ENCODE data around the gene DICER1. TPM values are rescaled to one million over a fixed set of nuclear protein-coding genes. Genes with fewer than 3 reads are reported as not detected.

The DICER1 gene
- total RNA-seq, 1 donor from 2014 or later, result 100 TPM

DNA sequence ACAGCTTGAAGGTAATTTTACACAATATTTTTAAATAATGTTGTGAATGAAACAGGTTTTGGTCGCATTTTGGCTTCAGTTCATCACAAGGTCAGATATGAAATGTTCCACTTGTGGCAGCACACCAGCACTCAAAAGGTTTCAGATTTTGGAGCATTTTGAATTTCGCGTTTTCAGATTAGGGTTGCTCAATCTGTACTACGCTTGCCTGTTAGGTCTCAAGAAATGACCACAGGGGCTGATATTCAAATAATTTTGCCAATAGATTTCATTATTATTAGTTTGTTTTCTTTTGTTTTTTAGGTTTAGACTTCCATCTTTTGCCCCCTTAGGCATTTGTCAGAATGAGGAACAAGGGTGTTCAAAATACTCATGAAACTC, 29.8 kb downstream of the DICER1 start:
- TF ChIP-seq, protein P1, sequence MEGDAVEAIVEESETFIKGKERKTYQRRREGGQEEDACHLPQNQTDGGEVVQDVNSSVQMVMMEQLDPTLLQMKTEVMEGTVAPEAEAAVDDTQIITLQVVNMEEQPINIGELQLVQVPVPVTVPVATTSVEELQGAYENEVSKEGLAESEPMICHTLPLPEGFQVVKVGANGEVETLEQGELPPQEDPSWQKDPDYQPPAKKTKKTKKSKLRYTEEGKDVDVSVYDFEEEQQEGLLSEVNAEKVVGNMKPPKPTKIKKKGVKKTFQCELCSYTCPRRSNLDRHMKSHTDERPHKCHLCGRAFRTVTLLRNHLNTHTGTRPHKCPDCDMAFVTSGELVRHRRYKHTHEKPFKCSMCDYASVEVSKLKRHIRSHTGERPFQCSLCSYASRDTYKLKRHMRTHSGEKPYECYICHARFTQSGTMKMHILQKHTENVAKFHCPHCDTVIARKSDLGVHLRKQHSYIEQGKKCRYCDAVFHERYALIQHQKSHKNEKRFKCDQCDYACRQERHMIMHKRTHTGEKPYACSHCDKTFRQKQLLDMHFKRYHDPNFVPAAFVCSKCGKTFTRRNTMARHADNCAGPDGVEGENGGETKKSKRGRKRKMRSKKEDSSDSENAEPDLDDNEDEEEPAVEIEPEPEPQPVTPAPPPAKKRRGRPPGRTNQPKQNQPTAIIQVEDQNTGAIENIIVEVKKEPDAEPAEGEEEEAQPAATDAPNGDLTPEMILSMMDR (conservative IDR thresholded peaks at IDR 0.05), result no peak
- Mint-ChIP-seq H3K4me3 (no peak overlapping the region), H3K27me3 (no peaks in the 10 kb centered on the region), H3K27ac (no peak overlapping the region), H3K4me1 (ENCODE audit: unreplicated experiment) (peaks cover 20% of the 10 kb centered on the region), H3K9me3 (no peaks in the 10 kb centered on the region), H3K36me3 (peaks cover 41% of the 10 kb centered on the region)
- no peak for DNase-seq (ENCODE audit: extremely low spot score, unreplicated experiment)

- peaks cover 23% of the 10 kb centered on the region for H3K4me1 Mint-ChIP-seq (ENCODE audit: unreplicated experiment)
- TF ChIP-seq, protein P1 (conservative IDR thresholded peaks at IDR 0.05), result no peak
- H3K36me3 Mint-ChIP-seq, result peaks cover 37% of the 10 kb centered on the region
- no peak overlapping the region for H3K27ac Mint-ChIP-seq
- no peaks in the 10 kb centered on the region for H3K27me3 Mint-ChIP-seq
- no peaks in the 10 kb centered on the region for H3K9me3 Mint-ChIP-seq
- no peak for DNase-seq (ENCODE audit: extremely low spot score, unreplicated experiment)
- no peak overlapping the region for H3K4me3 Mint-ChIP-seq
Measured at GRCh38 chr14:95126906-95127530, 30.3 kb downstream of the DICER1 start.

DNA sequence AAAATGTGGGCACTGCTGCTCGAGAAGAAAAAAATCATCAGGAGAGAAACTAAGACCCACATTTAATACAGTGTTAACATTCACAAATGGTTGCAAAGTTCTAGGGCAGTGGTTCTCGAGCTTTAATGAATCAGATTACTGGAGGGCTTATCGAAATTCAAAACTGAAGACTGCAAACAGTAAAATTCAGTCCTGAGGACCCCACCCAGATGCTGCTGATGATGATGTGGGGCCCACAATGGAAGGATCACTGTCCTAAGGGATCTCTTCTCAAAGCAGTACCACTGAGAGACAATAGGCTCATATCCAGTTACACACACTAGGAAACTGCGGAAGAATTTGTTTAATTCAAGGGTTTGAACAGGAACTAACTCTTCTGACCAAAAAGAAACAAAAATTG, 31.4 kb downstream of the DICER1 start:
- TF ChIP-seq, protein P1 (conservative IDR thresholded peaks at IDR 0.05), result no peak
- Mint-ChIP-seq H3K9me3 (no peaks in the 10 kb centered on the region), H3K4me3 (no peak overlapping the region), H3K27me3 (no peaks in the 10 kb centered on the region), H3K36me3 (peaks cover 38% of the 10 kb centered on the region), H3K27ac (no peak overlapping the region), H3K4me1 (ENCODE audit: unreplicated experiment) (peaks cover 26% of the 10 kb centered on the region)
- no peak for DNase-seq (ENCODE audit: extremely low spot score, unreplicated experiment)

DNA sequence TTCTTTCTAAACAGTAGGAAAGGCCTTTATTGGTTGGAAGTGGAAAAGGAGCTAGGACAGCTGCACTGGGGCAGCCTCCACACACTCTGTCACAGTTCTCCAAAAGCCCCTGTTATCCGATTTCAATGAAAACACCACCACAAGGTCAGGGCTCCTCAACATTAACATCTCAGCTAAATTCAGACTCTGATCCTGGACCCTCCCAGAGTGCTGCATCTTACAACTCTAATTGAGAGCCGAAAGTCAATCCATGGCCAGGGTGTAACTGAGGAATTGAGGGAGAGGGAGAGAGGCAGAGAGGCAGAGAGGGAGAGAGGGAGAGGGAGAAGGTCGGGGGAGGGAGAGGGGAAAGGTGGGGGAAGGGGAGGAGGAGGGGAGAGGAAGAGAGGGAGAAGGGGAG, 32.1 kb downstream of the DICER1 start:
- no peak overlapping the region for H3K27ac Mint-ChIP-seq
- TF ChIP-seq, protein P1 (conservative IDR thresholded peaks at IDR 0.05), result no peak
- peaks cover 41% of the 10 kb centered on the region for H3K36me3 Mint-ChIP-seq
- peaks cover 26% of the 10 kb centered on the region for H3K4me1 Mint-ChIP-seq (ENCODE audit: unreplicated experiment)
- H3K4me3 Mint-ChIP-seq, result no peak overlapping the region
- no peaks in the 10 kb centered on the region for H3K9me3 Mint-ChIP-seq
- no peak for DNase-seq (ENCODE audit: extremely low spot score, unreplicated experiment)
- no peaks in the 10 kb centered on the region for H3K27me3 Mint-ChIP-seq

- no peak for DNase-seq (ENCODE audit: extremely low spot score, unreplicated experiment)
- H3K36me3 Mint-ChIP-seq, result peaks cover 36% of the 10 kb centered on the region
- no peak overlapping the region for H3K27ac Mint-ChIP-seq
- TF ChIP-seq, protein P1 (conservative IDR thresholded peaks at IDR 0.05), result no peak
- H3K9me3 Mint-ChIP-seq, result no peaks in the 10 kb centered on the region
- no peak overlapping the region for H3K4me3 Mint-ChIP-seq
- peaks cover 31% of the 10 kb centered on the region for H3K4me1 Mint-ChIP-seq (ENCODE audit: unreplicated experiment)
- no peaks in the 10 kb centered on the region for H3K27me3 Mint-ChIP-seq
Measured at GRCh38 chr14:95123891-95124579, 33.3 kb downstream of the DICER1 start.
